Psoas muscle (tissue), 8 donors: Measurements from ENCODE around the gene TTLL10. TPM values are rescaled to one million over a fixed set of nuclear protein-coding genes. Genes with fewer than 3 reads are reported as not detected.

Source experiments
- ATAC-seq, 4 donors: fragments of 200-7000 bp; cut with Tn5 transposase; one replicate each; pipeline ENCODE4 v1.9.1; 2020; ENCODE audit warnings: moderate library complexity in 3 of 4, mild to moderate bottlenecking in 2 of 4
- DNase-seq, 2 donors: peaks; one replicate each; pipeline ENCODE4 v3.0.0-alpha.2; 2020
- H3K27ac ChIP-seq: fragments of 200-600 bp; one replicate; pipeline ENCODE4 v1.8.0; 2022
- H3K27me3 ChIP-seq, 3 donors: fragments of 200-600 bp in 1 of 3; one replicate each; pipeline versions ENCODE4 v1.6.1 to v1.8.0; 2013 to 2022; ENCODE audit warnings: low read length in 2 of 3, mild to moderate bottlenecking in 2 of 3, moderate library complexity in 1 of 3; ENCODE audit not compliant: insufficient read depth in 3 of 3
- H3K36me3 ChIP-seq, 2 donors: fragments of 200-600 bp in 1 of 2; one replicate each; pipeline versions ENCODE4 v1.6.1 to v1.8.0; 2013 to 2022; ENCODE audit warnings: low read depth in 1 of 2, mild to moderate bottlenecking in 1 of 2, moderate library complexity in 1 of 2; ENCODE audit not compliant: insufficient read depth in 1 of 2
- H3K4me1 ChIP-seq: fragments of 200-600 bp; one replicate; pipeline ENCODE4 v1.8.0; 2022
- H3K4me3 ChIP-seq: fragments of 200-600 bp; one replicate; pipeline ENCODE4 v1.8.0; 2022; ENCODE audit warnings: mild to moderate bottlenecking
- H3K9me3 ChIP-seq: fragments of 200-600 bp; one replicate; pipeline ENCODE4 v1.8.0; 2022
- CTCF ChIP-seq: fragments of 200-600 bp; IDR thresholded peaks from one replicate; pipeline ENCODE4 v1.8.0; 2022; ENCODE audit warnings: antibody characterized with exemption
- WGBS, 3 donors: extraction: QIAGEN DNeasy Blood & Tissue Kit; methylation state at CpG; one replicate each; pipeline versions ENCODE4 v1.1.6 to v1.1.7; 2013; 5-methylcytosine and 5-hydroxymethylcytosine counted together
- intact Hi-C, 2 donors: fragments of 100-400 bp; cut with DNase I; formaldehyde crosslinking; loops; one replicate each; pipeline versions ENCODE4 v1.11.0 to v1.14.2; 2022
- polyA plus RNA-seq, 3 donors: library from polyadenylated mRNA; stranded (reverse); fragments of 200-250 nt; gene quantifications; one replicate each; pipeline ENCODE4 v1.2.3, GENCODE V29; 2013
- total RNA-seq, 4 donors: library from RNA; stranded (reverse); fragmentation: NEBNext Ultra II Directional in 2 of 4; extraction: Animal tissue kit (Norgen Biotek cat#: 25700) in 2 of 4; gene quantifications; one replicate each; pipeline versions ENCODE4 v1.2.1 to v1.2.4, GENCODE V29; 2021 to 2023
- donor health status: healthy with polysubstance abuse.
- donor health status: DM: no; HTN: no; CAD: no; lungs with moderate emphysema.
- donor health status: Bipolar disorder and iron deficiency.
- donor health status: healthy.
- donor health status: DM: yes; HTN: yes; CAD: no.
- donor health status: DM: no; HTN: no; CAD: no.
- donor health status: DM: no; HTN: no; CAD: no.
- donor health status: DM: yes; HTN: yes; CAD: no.

The TTLL10 gene
- total and polyA plus RNA-seq, 7 donors: 0.03 to 0.27 (median 0.10) TPM; not detected in 3

- DNase-seq: no peak
- 57 to 70% (median 63%) methylated on average over 37 to 42 of the region's 42 CpGs for WGBS, 3 donors
- no peak overlapping the region for H3K27ac ChIP-seq
- no peaks in the 10 kb centered on the region for H3K9me3 ChIP-seq
- no peak for TF ChIP-seq CTCF
- intact Hi-C loops: no loop called here
- H3K4me1 ChIP-seq: no peaks in the 10 kb centered on the region
- no peaks in the 10 kb centered on the region for H3K36me3 ChIP-seq
- H3K4me3 ChIP-seq: no peak overlapping the region
- ATAC-seq: no peak
- H3K27me3 ChIP-seq: peaks cover 0 to 22% (median 10%) of the 10 kb centered on the region in 3 donors
Observed at GRCh38 chr1:1144122-1144842, 29.4 kb upstream of the TTLL10 start.

- 31 to 53% (median 40%) methylated on average over 21 to 32 of the region's 32 CpGs for WGBS, 3 donors
- no peak overlapping the region for H3K27ac ChIP-seq
- intact Hi-C loops: no loop called here
- H3K36me3 ChIP-seq: no peaks in the 10 kb centered on the region
- no peaks in the 10 kb centered on the region for H3K4me1 ChIP-seq
- H3K9me3 ChIP-seq: no peaks in the 10 kb centered on the region
- TF ChIP-seq CTCF: no peak
- no peak overlapping the region for H3K4me3 ChIP-seq
- ATAC-seq (peak in 1 of 4 donors; percentile 34), DNase-seq (no peak)
- H3K27me3 ChIP-seq: peaks cover 0 to 22% (median 10%) of the 10 kb centered on the region in 3 donors
Observed at GRCh38 chr1:1144843-1145546, 28.7 kb upstream of the TTLL10 start.

GRCh38 chr1:1145547-1145914 lies 28.1 kb upstream of the TTLL10 start:
- intact Hi-C loops: no loop called here
- H3K4me3 ChIP-seq: no peak overlapping the region
- peaks cover 0 to 22% (median 10%) of the 10 kb centered on the region in 3 donors for H3K27me3 ChIP-seq
- 83 to 91% (median 91%) methylated on average over 6 to 9 of the region's 9 CpGs for WGBS, 3 donors
- H3K36me3 ChIP-seq: no peaks in the 10 kb centered on the region
- H3K27ac ChIP-seq: no peak overlapping the region
- DNase-seq: no peak
- no peak for ATAC-seq
- no peaks in the 10 kb centered on the region for H3K4me1 ChIP-seq
- TF ChIP-seq CTCF: no peak
- H3K9me3 ChIP-seq: no peaks in the 10 kb centered on the region

GRCh38 chr1:1146026-1146425 lies 27.7 kb upstream of the TTLL10 start:
- Histone ChIP-seq H3K36me3 (no peaks in the 10 kb centered on the region), H3K27me3 (peaks cover 0 to 22% (median 7%) of the 10 kb centered on the region in 3 donors), H3K4me1 (no peaks in the 10 kb centered on the region), H3K4me3 (no peak overlapping the region), H3K27ac (no peak overlapping the region), H3K9me3 (no peaks in the 10 kb centered on the region)
- no peak for ATAC-seq
- 82 to 85% (median 82%) methylated on average over 14 of the region's 14 CpGs for whole genome bisulfite sequencing, 3 donors
- no peak for TF ChIP-seq CTCF
- intact Hi-C loops: no loop called here
- no peak for DNase-seq
